H9 (cell line): ENCODE measurements around the gene SLC35E4. TPM values are rescaled to one million over a fixed set of nuclear protein-coding genes. Genes with fewer than 3 reads are reported as not detected.
A peak's percentile ranks its signal among the peaks of the same experiment; 100 is the strongest.

Experiments used
- DNase-seq: peaks from one replicate; pipeline ENCODE4 v3.0.0-alpha.2; 2017
- H2AFZ ChIP-seq: one replicate; pipeline ENCODE4 v1.6.1; 2013; ENCODE audit warnings: mild to moderate bottlenecking, low read length, control low read depth, moderate library complexity
- H2AK5ac ChIP-seq: 2 replicates; pipeline ENCODE4 v1.6.1; 2013; ENCODE audit warnings: low read length, control low read depth, mixed read lengths; ENCODE audit not compliant: insufficient read length
- H2BK120ac ChIP-seq: one replicate; pipeline ENCODE4 v1.6.1; 2013; ENCODE audit warnings: low read depth, mild to moderate bottlenecking, low read length, control low read depth, inconsistent platforms; ENCODE audit not compliant: poor library complexity, severe bottlenecking
- H2BK12ac ChIP-seq: 2 replicates; pipeline ENCODE4 v1.6.1; 2013; ENCODE audit warnings: low read length, control low read depth, mixed read lengths, low read depth; ENCODE audit not compliant: insufficient read length
- H2BK15ac ChIP-seq: 2 replicates; pipeline ENCODE4 v1.6.1; 2013; ENCODE audit warnings: low read depth, low read length, control low read depth
- H2BK20ac ChIP-seq: one replicate; pipeline ENCODE4 v1.6.1; 2013; ENCODE audit warnings: low read depth, mild to moderate bottlenecking, low read length, control low read depth, inconsistent platforms; ENCODE audit not compliant: poor library complexity, severe bottlenecking
- H2BK5ac ChIP-seq: 2 replicates; pipeline ENCODE4 v1.6.1; 2013; ENCODE audit warnings: low read length, control low read depth, mixed read lengths; ENCODE audit not compliant: insufficient read length
- H3K14ac ChIP-seq: 2 replicates; pipeline ENCODE4 v1.6.1; 2013; ENCODE audit warnings: low read length, control low read depth; ENCODE audit not compliant: insufficient read depth
- H3K18ac ChIP-seq: 2 replicates; pipeline ENCODE4 v1.6.1; 2013; ENCODE audit warnings: low read depth, mild to moderate bottlenecking, mixed read lengths, low read length, control low read depth; ENCODE audit not compliant: insufficient read length
- H3K23ac ChIP-seq: 2 replicates; pipeline ENCODE4 v1.6.1; 2013; ENCODE audit warnings: low read length, control low read depth, mixed read lengths, low read depth; ENCODE audit not compliant: insufficient read length
- H3K23me2 ChIP-seq: 2 replicates; pipeline ENCODE4 v1.6.1; 2013; ENCODE audit warnings: low read depth, mild to moderate bottlenecking, mixed read lengths, low read length, control low read depth; ENCODE audit not compliant: insufficient read length, poor library complexity, severe bottlenecking
- H3K27ac ChIP-seq: 2 replicates; pipeline ENCODE4 v1.5.1; 2013; ENCODE audit warnings: low read length, control low read depth, mixed read lengths, low read depth; ENCODE audit not compliant: insufficient read length
- H3K27me3 ChIP-seq: 2 replicates; pipeline ENCODE4 v1.6.1; 2013; ENCODE audit warnings: low read length, control low read depth, inconsistent platforms; ENCODE audit not compliant: insufficient read depth
- H3K4ac ChIP-seq: 2 replicates; pipeline ENCODE4 v1.6.1; 2013; ENCODE audit warnings: low read depth, mild to moderate bottlenecking, control low read depth, inconsistent platforms, low read length, moderate library complexity
- H3K4me1 ChIP-seq: 2 replicates; pipeline ENCODE4 v1.6.1; 2013; ENCODE audit warnings: low read length, control low read depth, inconsistent platforms; ENCODE audit not compliant: insufficient read depth
- H3K4me2 ChIP-seq: 2 replicates; pipeline ENCODE4 v1.6.1; 2013; ENCODE audit warnings: low read length, control low read depth, mixed read lengths; ENCODE audit not compliant: insufficient read length, insufficient read depth
- H3K56ac ChIP-seq: 2 replicates; pipeline ENCODE4 v1.6.1; 2013; ENCODE audit warnings: low read depth, mild to moderate bottlenecking, mixed read lengths, low read length, control low read depth; ENCODE audit not compliant: insufficient read length
- H3K79me1 ChIP-seq: 2 replicates; pipeline ENCODE4 v1.6.1; 2013; ENCODE audit warnings: low read depth, mild to moderate bottlenecking, moderate library complexity, low read length, control low read depth, inconsistent platforms; ENCODE audit not compliant: insufficient read depth, poor library complexity, severe bottlenecking
- H3K79me2 ChIP-seq: 2 replicates; pipeline ENCODE4 v1.6.1; 2013; ENCODE audit warnings: low read length, control low read depth, inconsistent platforms; ENCODE audit not compliant: insufficient read depth
- H3K9ac ChIP-seq: 2 replicates; pipeline ENCODE4 v1.6.1; 2013; ENCODE audit warnings: low read length, control low read depth, mixed read lengths; ENCODE audit not compliant: insufficient read length; ENCODE audit errors: extremely low read depth
- H3K9me3 ChIP-seq: one replicate; pipeline ENCODE4 v1.6.1; 2013; ENCODE audit warnings: low read depth, low read length, inconsistent platforms; ENCODE audit not compliant: control insufficient read depth
- H3T11ph ChIP-seq: one replicate; pipeline ENCODE4 v1.6.1; 2013; ENCODE audit warnings: mild to moderate bottlenecking, low read length, control low read depth, inconsistent platforms
- H4K20me1 ChIP-seq: one replicate; pipeline ENCODE4 v1.6.1; 2013; ENCODE audit not compliant: control insufficient read depth, insufficient read length, insufficient read depth
- H4K5ac ChIP-seq: 2 replicates; pipeline ENCODE4 v1.6.1; 2013; ENCODE audit warnings: low read depth, mild to moderate bottlenecking, mixed read lengths, low read length, control low read depth; ENCODE audit not compliant: insufficient read length
- H4K8ac ChIP-seq: replicated peaks from 2 replicates; pipeline ENCODE4 v1.6.1; 2013; ENCODE audit warnings: low read length, control low read depth, mixed read lengths, low read depth; ENCODE audit not compliant: insufficient read length
- H4K91ac ChIP-seq: 2 replicates; pipeline ENCODE4 v1.6.1; 2013; ENCODE audit warnings: low read depth, mild to moderate bottlenecking, moderate library complexity, mixed read lengths, low read length, control low read depth; ENCODE audit not compliant: insufficient read length
- H3K27ac Mint-ChIP-seq, 3 experiments: 2 replicates in 2 of 3; 3 replicates in 1 of 3; pipeline ENCODE4 v1.8.0; 2020 to 2021; ENCODE audit warnings: mixed read lengths in 3 of 3, mild to moderate bottlenecking in 1 of 3, moderate library complexity in 1 of 3
- H3K27me3 Mint-ChIP-seq: 2 replicates; pipeline ENCODE4 v1.8.0; 2021; ENCODE audit warnings: low read depth, mild to moderate bottlenecking, moderate library complexity, mixed read lengths
- H3K36me3 Mint-ChIP-seq, 3 experiments: 2 replicates in 2 of 3; 3 replicates in 1 of 3; pipeline ENCODE4 v1.8.0; 2020 to 2021; ENCODE audit warnings: low read depth in 3 of 3, mixed read lengths in 3 of 3; ENCODE audit not compliant: insufficient read depth in 1 of 3
- H3K4me1 Mint-ChIP-seq, 2 experiments: 2 replicates each; pipeline ENCODE4 v1.8.0; 2020; ENCODE audit warnings: mixed read lengths in 2 of 2
- H3K4me3 Mint-ChIP-seq, 2 experiments: 2 replicates in 1 of 2; 3 replicates in 1 of 2; pipeline ENCODE4 v1.8.0; 2020 to 2021; ENCODE audit warnings: mild to moderate bottlenecking in 2 of 2, mixed read lengths in 2 of 2, moderate library complexity in 1 of 2
- H3K9me3 Mint-ChIP-seq, 2 experiments: 2 replicates in 1 of 2; 3 replicates in 1 of 2; pipeline ENCODE4 v1.8.0; 2020; ENCODE audit warnings: mild to moderate bottlenecking in 2 of 2, mixed read lengths in 2 of 2, moderate library complexity in 1 of 2
- WGBS: extraction: QIAGEN DNeasy Blood & Tissue Kit; methylation state at CpG from one replicate; pipeline ENCODE4 v1.1.7; 2013; ENCODE audit warnings: missing lambda C conversion rate, low lambda C conversion rate, mixed read lengths; ENCODE audit not compliant: insufficient read length; ENCODE audit errors: extremely low coverage; 5-methylcytosine and 5-hydroxymethylcytosine counted together
- long read RNA-seq: library from polyadenylated mRNA; unstranded; transcript quantifications from one replicate; pipeline ENCODE4 v2.0.0, GENCODE V29; 2020
- total RNA-seq: library from RNA; stranded (reverse); gene quantifications from 2 replicates; pipeline ENCODE4 v1.2.1, GENCODE V29; 2021
- TF ChIP-seq, protein P1 (sequence below): fragments of 200-600 bp; sonication (generic); conservative IDR thresholded peaks from 3 replicates; pipeline ENCODE4 v1.8.0; 2021; ENCODE audit warnings: antibody characterized with exemption, mild to moderate bottlenecking

The SLC35E4 gene, protein sequence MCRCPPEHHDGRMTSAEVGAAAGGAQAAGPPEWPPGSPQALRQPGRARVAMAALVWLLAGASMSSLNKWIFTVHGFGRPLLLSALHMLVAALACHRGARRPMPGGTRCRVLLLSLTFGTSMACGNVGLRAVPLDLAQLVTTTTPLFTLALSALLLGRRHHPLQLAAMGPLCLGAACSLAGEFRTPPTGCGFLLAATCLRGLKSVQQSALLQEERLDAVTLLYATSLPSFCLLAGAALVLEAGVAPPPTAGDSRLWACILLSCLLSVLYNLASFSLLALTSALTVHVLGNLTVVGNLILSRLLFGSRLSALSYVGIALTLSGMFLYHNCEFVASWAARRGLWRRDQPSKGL
- total RNA-seq, result 3.7 and 3.9 TPM in 2 replicates
- long read RNA-seq, transcript SLC35E4-201 (2 exons, 2,714 nt), result major isoform, 10 of 11 reads
- long read RNA-seq, partial matches to known transcripts, result 0 of 11 reads
- long read RNA-seq, other reads (novel, unspliced or antisense), result 1 of 11 reads

DNA sequence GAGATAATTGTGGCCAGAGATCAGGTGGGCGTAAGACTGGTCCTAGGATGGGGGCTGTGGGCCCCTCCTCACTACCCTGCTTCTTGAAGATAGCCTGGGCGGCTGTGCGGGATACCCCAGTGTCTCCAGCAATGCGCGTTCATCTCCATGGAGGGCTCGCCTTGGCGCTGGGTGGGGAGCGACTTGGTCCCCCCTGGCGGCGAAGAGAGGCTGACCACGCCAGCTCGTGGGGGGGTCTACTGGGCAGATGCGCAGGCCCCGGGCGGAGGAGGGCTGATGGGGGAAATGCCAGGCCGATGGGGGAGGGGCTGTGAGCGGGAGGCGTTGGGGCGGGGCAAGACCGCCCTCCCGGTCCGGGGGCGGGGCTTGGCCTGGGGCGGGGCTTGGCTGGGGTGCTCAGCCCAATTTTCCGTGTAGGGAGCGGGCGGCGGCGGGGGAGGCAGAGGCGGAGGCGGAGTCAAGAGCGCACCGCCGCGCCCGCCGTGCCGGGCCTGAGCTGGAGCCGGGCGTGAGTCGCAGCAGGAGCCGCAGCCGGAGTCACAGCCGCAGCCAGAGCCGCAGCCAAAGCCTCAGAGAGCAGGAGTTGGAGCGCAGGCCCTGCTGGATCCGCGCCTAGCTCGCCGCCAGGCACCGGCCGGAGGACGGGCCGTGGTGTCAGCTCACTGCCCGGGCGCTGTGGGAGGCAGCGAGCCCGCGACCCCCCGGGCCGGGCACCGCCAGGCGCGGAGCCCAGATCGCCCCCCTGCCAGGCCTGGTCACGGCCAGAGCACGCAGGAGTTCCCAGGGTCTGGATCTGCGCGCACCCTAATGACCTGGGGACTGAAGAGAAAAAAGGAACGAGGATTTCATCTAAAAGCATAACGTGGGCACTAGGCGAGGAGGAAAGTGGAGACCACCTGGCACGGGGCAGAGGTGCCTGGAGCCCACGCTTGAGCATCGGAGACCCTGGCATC is at the start of gene SLC35E4:
Gene SLC35E4, plus strand, starts transcription at position 509 of the 953 bp plus-strand sequence. CDS start 670 bp downstream, outside the sequence.
- Mint-ChIP-seq H3K9me3 (peaks cover 12 to 15% of the 10 kb centered on the region in 2 experiments), H3K27ac (no peak within 1 kb of the TSS; a peak in 1 of 7 replicates), H3K4me3 (peak within 1 kb of the TSS; percentile 64 to 80), H3K27me3 (peaks cover 10% of the 10 kb centered on the region), H3K4me1 (peaks cover 25 to 31% of the 10 kb centered on the region in 2 experiments), H3K36me3 (peaks cover 10 to 22% (median 21%) of the 10 kb centered on the region in 3 experiments; a peak in 6 of 7 replicates)
- H3K79me2 ChIP-seq, result no peaks in the 10 kb centered on the region
- no peak within 1 kb of the TSS for H3K23ac ChIP-seq
- H3T11ph ChIP-seq, result no peak within 1 kb of the TSS
- peak; percentile 92 for DNase-seq
- H3K9me3 ChIP-seq, result no peaks in the 10 kb centered on the region
- H4K20me1 ChIP-seq, result no peaks in the 10 kb centered on the region
- no peak within 1 kb of the TSS for H2AFZ ChIP-seq
- H3K4ac ChIP-seq, result no peak within 1 kb of the TSS
- no peaks in the 10 kb centered on the region for H3K4me1 ChIP-seq
- peaks cover 12% of the 10 kb centered on the region for H3K23me2 ChIP-seq
- TF ChIP-seq, protein P1, sequence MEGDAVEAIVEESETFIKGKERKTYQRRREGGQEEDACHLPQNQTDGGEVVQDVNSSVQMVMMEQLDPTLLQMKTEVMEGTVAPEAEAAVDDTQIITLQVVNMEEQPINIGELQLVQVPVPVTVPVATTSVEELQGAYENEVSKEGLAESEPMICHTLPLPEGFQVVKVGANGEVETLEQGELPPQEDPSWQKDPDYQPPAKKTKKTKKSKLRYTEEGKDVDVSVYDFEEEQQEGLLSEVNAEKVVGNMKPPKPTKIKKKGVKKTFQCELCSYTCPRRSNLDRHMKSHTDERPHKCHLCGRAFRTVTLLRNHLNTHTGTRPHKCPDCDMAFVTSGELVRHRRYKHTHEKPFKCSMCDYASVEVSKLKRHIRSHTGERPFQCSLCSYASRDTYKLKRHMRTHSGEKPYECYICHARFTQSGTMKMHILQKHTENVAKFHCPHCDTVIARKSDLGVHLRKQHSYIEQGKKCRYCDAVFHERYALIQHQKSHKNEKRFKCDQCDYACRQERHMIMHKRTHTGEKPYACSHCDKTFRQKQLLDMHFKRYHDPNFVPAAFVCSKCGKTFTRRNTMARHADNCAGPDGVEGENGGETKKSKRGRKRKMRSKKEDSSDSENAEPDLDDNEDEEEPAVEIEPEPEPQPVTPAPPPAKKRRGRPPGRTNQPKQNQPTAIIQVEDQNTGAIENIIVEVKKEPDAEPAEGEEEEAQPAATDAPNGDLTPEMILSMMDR, result peak; percentile 38; the same call in 1 of the 3 replicates
- H2BK120ac ChIP-seq, result no peak within 1 kb of the TSS
- no peaks in the 10 kb centered on the region for H3K79me1 ChIP-seq
- H3K9ac ChIP-seq, result peak within 1 kb of the TSS; percentile 27
- no peak within 1 kb of the TSS for H4K91ac ChIP-seq
- no peak within 1 kb of the TSS for H3K56ac ChIP-seq
- H3K18ac ChIP-seq, result no peak within 1 kb of the TSS
- peak within 1 kb of the TSS; percentile 50 for H3K4me2 ChIP-seq
- no peak within 1 kb of the TSS for H4K8ac ChIP-seq
- H3K27me3 ChIP-seq, result no peaks in the 10 kb centered on the region; the same call in 1 of the 2 replicates
- H2BK5ac ChIP-seq, result no peak within 1 kb of the TSS
- H3K27ac ChIP-seq, result no peak within 1 kb of the TSS
- no peak within 1 kb of the TSS for H2BK20ac ChIP-seq
- no peak within 1 kb of the TSS; the same call in 1 of the 2 replicates for H3K14ac ChIP-seq
- no peak within 1 kb of the TSS for H2BK12ac ChIP-seq
- WGBS, result no CpG with 5 or more reads among the region's 75 CpGs
- H2BK15ac ChIP-seq, result no peak within 1 kb of the TSS
- H4K5ac ChIP-seq, result no peak within 1 kb of the TSS
- no peak within 1 kb of the TSS for H2AK5ac ChIP-seq
